ENCODE measurements around the gene NHERF2.

DNA sequence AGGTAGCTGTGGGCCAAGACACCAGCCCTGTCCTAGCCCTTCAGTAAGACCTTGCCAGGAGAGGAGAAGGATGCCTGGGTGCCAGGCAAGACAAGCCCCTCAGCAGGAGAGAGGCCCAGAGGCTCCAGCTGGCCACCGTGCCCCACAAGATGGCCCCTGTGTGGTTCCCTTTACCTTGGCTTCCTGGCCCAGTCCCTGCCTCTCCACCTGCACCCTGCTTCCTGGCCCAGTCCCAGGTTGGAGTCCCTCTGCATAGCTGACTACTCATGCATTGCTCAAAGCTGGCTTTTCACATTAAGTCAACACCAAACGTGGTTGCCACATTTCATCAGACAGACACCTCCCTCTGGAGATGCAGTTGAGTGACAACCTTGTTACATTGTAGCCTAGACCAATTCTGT, 33.0 kb upstream of the NHERF2 start:
- TF ChIP-seq, protein P1, sequence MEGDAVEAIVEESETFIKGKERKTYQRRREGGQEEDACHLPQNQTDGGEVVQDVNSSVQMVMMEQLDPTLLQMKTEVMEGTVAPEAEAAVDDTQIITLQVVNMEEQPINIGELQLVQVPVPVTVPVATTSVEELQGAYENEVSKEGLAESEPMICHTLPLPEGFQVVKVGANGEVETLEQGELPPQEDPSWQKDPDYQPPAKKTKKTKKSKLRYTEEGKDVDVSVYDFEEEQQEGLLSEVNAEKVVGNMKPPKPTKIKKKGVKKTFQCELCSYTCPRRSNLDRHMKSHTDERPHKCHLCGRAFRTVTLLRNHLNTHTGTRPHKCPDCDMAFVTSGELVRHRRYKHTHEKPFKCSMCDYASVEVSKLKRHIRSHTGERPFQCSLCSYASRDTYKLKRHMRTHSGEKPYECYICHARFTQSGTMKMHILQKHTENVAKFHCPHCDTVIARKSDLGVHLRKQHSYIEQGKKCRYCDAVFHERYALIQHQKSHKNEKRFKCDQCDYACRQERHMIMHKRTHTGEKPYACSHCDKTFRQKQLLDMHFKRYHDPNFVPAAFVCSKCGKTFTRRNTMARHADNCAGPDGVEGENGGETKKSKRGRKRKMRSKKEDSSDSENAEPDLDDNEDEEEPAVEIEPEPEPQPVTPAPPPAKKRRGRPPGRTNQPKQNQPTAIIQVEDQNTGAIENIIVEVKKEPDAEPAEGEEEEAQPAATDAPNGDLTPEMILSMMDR (IDR thresholded peaks at IDR 0.05): no peak
- no peak for TF ChIP-seq POLR2A (IDR thresholded peaks at IDR 0.05; ENCODE audit: low read length)
- TF ChIP-seq SMC3 (IDR thresholded peaks at IDR 0.05): no peak
- TF ChIP-seq EP300 (IDR thresholded peaks at IDR 0.05): no peak
- no peak for TF ChIP-seq HOXB5 (CRISPR knock-in tag; IDR thresholded peaks at IDR 0.05)
- TF ChIP-seq, protein P2, sequence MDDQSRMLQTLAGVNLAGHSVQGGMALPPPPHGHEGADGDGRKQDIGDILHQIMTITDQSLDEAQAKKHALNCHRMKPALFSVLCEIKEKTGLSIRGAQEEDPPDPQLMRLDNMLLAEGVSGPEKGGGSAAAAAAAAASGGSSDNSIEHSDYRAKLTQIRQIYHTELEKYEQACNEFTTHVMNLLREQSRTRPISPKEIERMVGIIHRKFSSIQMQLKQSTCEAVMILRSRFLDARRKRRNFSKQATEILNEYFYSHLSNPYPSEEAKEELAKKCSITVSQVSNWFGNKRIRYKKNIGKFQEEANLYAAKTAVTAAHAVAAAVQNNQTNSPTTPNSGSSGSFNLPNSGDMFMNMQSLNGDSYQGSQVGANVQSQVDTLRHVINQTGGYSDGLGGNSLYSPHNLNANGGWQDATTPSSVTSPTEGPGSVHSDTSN (IDR thresholded peaks at IDR 0.05): no peak
